Brain microvascular endothelial cell (primary cell): Measurements from ENCODE around the gene DPF3.

Source experiments
- DNase-seq: peaks from one replicate; pipeline ENCODE4 v3.0.0-alpha.2; 2020
- H3K27ac ChIP-seq: fragments of 250-450 bp; sonication (Bioruptor Pico); 2 replicates; pipeline ENCODE4 v1.5.1; 2020; ENCODE audit warnings: mild to moderate bottlenecking, moderate library complexity
- H3K27me3 ChIP-seq: fragments of 250-450 bp; sonication (Bioruptor Pico); replicated peaks from 2 replicates; pipeline ENCODE4 v1.5.1; 2020; ENCODE audit warnings: mild to moderate bottlenecking
- H3K36me3 ChIP-seq: fragments of 250-450 bp; sonication (Bioruptor Pico); replicated peaks from 2 replicates; pipeline ENCODE4 v1.5.1; 2020; ENCODE audit warnings: mild to moderate bottlenecking
- H3K4me3 ChIP-seq: 2 replicates; pipeline ENCODE4 v1.5.1; 2011; ENCODE audit warnings: low read depth, mild to moderate bottlenecking, control low read depth, low read length, moderate library complexity
- in situ Hi-C: cut with HindIII; loops from 2 replicates; pipeline ENCODE4 v1.10.0; 2017; ENCODE audit warnings: low sequenced_read_pairs, low pct_ligation_motif_present
- TF ChIP-seq, protein P1 (sequence below): IDR thresholded peaks from 2 replicates; pipeline ENCODE4 v1.5.1; 2011; ENCODE audit warnings: low read depth, mild to moderate bottlenecking, moderate library complexity, low read length, control low read depth, inconsistent platforms; ENCODE audit errors: missing control alignments

Gene DPF3

DNA sequence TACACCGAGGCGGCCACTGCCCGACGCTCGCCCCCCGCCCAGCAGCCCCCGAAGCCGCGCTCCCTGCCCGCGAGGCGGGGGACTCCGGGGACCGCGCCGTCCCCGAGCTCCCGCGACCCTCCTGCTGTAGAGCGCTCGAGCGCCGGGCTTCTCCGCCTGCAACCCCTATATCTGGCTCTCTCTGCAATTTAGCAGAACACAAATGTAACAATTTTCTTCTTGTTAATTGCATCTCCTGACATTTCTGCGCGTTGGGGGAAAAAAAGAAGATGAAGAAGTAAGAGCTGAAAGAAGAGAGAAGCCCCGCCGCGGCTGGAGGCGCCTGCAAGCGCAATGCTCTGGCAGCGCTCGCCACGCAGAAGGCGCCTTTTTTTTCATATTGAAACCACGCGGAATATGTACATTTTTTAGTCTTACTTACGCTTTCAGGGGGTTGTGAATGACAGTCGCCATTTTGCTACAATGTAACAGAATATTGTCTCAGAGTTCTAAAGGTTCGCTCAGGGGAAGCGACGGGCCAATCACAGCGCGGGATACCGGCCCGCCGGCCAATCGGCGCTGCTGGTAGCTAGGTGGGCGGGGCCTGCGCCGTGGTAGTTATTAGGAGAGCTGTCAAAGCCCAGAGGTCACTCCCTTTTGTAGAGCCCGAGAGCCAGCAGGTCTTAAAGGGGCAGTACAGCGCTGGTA is at the start of gene DPF3:
DPF3 (minus strand) TSS at position 466 of the 687 bp plus-strand sequence; CDS start at position 453, 13 bp downstream.
- in situ Hi-C loops: no loop called here
- TF ChIP-seq, protein P1, sequence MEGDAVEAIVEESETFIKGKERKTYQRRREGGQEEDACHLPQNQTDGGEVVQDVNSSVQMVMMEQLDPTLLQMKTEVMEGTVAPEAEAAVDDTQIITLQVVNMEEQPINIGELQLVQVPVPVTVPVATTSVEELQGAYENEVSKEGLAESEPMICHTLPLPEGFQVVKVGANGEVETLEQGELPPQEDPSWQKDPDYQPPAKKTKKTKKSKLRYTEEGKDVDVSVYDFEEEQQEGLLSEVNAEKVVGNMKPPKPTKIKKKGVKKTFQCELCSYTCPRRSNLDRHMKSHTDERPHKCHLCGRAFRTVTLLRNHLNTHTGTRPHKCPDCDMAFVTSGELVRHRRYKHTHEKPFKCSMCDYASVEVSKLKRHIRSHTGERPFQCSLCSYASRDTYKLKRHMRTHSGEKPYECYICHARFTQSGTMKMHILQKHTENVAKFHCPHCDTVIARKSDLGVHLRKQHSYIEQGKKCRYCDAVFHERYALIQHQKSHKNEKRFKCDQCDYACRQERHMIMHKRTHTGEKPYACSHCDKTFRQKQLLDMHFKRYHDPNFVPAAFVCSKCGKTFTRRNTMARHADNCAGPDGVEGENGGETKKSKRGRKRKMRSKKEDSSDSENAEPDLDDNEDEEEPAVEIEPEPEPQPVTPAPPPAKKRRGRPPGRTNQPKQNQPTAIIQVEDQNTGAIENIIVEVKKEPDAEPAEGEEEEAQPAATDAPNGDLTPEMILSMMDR: no peak
- Histone ChIP-seq H3K36me3 (no peaks in the 10 kb centered on the region), H3K27me3 (no peaks in the 10 kb centered on the region), H3K27ac (peak within 1 kb of the TSS; percentile 20), H3K4me3 (peak within 1 kb of the TSS; percentile 67)
- peak; percentile 96 for DNase-seq

DNA sequence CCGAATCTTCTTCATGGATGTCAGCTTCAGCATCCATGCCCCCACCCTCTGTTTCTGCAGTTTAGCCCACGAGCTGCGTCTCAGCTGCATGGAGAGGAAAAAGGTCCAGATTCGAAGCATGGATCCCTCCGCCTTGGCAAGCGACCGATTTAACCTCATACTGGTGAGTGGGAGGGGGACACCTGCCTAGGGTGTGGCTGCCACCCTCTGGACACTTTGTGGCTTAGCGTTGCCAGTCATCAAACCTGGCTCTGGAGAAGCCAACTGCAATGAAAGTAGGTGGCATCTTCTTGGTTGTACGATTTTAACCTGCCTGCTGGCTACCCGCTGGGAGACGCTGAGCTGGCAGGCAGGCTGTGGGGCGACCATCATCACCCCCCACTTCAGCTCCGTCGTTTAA is 49.0 kb upstream of the DPF3 start:
- H3K4me3 ChIP-seq: no peak overlapping the region
- in situ Hi-C loops: loop anchor here (25.0 kb wide), 1 partner anchor 431 kb away; no protein-coding TSS in a partner anchor
- DNase-seq: no peak
- no peaks in the 10 kb centered on the region for H3K27me3 ChIP-seq
- peaks cover 19% of the 10 kb centered on the region for H3K36me3 ChIP-seq
- TF ChIP-seq, protein P1: peak; percentile 9
- H3K27ac ChIP-seq: no peak overlapping the region

DNA sequence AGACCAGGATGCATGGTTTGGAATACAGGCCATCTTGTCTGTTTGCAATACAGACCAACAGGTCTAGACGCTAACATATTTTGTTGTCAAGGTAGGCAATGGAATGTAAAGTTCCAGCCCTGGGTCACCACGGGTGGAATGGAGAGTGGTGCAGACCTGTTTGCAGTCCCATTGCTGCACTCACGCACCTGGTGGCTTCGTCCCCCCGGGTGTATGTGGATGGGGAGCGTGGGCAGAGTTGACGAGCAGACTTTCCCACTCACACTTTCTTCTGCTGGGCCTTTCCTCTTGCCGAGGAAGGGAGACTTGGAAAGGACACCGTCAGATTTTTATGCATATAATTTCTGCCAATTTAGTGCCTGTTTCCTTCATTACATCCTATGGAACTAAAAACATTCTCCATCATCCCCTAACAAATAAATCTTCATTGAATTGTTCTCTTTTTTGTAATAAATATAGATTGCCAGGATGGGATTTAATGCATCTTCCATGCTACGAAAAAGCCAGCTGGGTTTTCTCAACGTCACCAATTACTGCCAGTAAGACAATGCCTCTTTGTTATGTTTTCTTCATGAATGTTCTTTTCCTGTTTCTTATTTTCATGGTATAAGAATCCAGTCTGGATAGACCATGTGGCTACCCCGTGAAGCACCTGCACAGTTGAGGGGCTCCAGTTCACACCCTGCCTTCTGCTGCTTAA is 47.5 kb upstream of the DPF3 start:
- in situ Hi-C loops: loop anchor here (25.0 kb wide), 1 partner anchor 429 kb away; no protein-coding TSS in a partner anchor
- H3K4me3 ChIP-seq: no peak overlapping the region
- TF ChIP-seq, protein P1: no peak
- no peak for DNase-seq
- H3K27me3 ChIP-seq: no peaks in the 10 kb centered on the region
- no peak overlapping the region for H3K27ac ChIP-seq
- peaks cover 20% of the 10 kb centered on the region for H3K36me3 ChIP-seq

DNA sequence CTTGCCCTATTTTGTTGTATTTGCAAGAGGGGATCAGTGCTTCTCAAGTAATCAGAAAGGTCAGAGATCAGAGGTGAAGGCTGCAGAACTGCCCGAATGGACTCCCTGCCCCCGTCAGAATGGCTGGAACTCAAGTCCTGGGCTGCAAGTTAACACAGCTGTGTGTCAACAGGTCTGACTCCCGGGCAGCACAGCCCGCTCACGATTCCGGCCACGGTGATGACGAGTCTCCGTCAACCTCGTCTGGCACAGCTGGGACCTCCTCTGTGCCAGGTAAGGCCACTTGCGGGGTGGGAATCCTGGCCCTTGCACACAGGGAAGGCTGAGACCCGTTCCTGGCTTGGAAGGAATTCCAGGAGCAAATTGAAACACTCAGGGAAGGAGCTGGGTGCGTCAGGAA is 45.7 kb upstream of the DPF3 start:
- Histone ChIP-seq H3K4me3 (no peak overlapping the region), H3K36me3 (peaks cover 20% of the 10 kb centered on the region), H3K27me3 (no peaks in the 10 kb centered on the region), H3K27ac (no peak overlapping the region)
- TF ChIP-seq, protein P1: no peak
- no peak for DNase-seq
- in situ Hi-C loops: loop anchor here (25.0 kb wide), 1 partner anchor 427 kb away; no protein-coding TSS in a partner anchor

DNA sequence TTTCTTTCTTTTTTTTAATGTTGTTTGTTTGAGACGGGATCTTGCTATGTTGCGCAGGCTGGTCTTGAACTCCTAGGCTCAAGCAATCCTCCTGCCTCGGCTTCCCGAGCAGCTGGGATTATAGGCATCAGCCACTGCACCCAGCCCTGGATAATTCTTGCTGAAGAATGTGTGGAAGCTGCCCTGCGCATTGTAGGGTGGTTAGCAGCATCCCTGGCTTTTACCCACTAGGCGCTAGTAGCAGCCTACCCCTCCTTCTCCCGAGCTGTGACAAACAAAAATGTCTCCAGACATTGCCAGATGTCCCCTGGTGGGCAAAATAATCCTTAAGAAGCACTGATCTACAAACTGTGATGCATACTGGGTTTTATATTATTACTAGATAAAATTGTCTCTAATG is 39.0 kb upstream of the DPF3 start:
- in situ Hi-C loops: loop anchor here (25.0 kb wide), 1 partner anchor 421 kb away; no protein-coding TSS in a partner anchor
- H3K36me3 ChIP-seq: peaks cover under 1% of the 10 kb centered on the region
- H3K27ac ChIP-seq: no peak overlapping the region
- TF ChIP-seq, protein P1: no peak
- no peaks in the 10 kb centered on the region for H3K27me3 ChIP-seq
- no peak for DNase-seq
- no peak overlapping the region for H3K4me3 ChIP-seq
